LNCAP (cell line): Measurements from ENCODE around the gene FARS2.

Source experiments
- TF ChIP-seq, protein P1 (sequence below): fragments of 450-650 bp; IDR thresholded peaks from 2 replicates; pipeline ENCODE4 v1.5.1; 2017; ENCODE audit warnings: mild to moderate bottlenecking

The FARS2 gene

DNA sequence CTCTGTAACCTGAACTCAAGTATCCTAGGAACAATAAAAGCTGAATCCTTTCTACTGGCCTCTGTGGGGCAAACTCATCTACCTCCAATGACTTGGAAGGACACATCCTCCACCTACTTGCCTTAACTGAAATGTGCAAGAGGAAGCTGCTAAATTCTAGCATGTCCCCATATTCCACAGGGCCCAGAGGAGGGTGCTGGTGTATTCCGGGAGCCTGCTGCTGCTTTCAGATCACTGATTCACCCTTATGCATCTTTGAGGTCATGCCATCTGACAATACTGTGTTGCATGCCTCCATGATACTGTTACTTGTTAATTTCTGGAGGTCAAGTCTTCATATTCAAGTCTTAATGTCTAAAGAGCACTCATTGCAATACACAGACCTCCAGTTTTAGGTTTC, 40.9 kb upstream of the FARS2 start:
- TF ChIP-seq, protein P1, sequence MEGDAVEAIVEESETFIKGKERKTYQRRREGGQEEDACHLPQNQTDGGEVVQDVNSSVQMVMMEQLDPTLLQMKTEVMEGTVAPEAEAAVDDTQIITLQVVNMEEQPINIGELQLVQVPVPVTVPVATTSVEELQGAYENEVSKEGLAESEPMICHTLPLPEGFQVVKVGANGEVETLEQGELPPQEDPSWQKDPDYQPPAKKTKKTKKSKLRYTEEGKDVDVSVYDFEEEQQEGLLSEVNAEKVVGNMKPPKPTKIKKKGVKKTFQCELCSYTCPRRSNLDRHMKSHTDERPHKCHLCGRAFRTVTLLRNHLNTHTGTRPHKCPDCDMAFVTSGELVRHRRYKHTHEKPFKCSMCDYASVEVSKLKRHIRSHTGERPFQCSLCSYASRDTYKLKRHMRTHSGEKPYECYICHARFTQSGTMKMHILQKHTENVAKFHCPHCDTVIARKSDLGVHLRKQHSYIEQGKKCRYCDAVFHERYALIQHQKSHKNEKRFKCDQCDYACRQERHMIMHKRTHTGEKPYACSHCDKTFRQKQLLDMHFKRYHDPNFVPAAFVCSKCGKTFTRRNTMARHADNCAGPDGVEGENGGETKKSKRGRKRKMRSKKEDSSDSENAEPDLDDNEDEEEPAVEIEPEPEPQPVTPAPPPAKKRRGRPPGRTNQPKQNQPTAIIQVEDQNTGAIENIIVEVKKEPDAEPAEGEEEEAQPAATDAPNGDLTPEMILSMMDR, result no peak

DNA sequence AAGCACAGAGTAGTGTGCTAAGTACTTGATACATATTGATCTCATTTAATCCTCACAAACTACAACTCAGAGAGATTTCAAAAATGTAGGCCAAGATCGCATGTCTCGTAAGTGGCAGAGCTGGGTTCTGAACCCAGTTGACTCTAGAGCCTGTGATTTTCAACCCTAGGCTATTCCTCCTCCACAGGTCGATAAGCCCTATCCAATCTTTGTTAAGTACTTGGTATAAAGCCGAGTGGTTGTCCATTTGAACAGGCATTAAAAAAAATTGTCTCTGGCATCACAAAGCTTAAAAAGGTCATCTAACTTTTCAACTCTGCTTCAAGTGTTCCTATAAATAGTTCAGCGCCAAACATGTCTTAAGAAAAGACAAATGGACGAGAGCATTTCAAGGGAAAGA, 38.0 kb upstream of the FARS2 start:
- TF ChIP-seq, protein P1, result no peak

DNA sequence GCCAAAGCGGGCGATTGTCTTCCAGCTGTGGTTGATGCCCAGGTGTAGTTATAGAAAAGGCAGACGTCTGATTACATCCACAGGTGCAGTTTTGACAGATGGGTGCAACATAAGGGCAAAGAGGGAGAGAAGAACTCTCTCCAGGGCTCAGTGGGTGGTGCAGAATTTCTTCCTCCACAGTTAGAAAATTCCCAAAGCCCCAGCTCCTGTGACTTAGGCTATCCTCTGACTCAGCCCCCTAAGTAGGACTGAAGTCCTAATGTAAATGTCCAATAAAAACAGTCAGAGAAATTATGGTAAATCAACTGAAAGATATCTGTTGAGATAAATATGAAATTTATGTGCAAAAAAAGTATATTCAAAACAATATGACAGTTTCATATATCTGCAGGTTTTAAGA, 32.0 kb upstream of the FARS2 start:
- TF ChIP-seq, protein P1, result no peak

DNA sequence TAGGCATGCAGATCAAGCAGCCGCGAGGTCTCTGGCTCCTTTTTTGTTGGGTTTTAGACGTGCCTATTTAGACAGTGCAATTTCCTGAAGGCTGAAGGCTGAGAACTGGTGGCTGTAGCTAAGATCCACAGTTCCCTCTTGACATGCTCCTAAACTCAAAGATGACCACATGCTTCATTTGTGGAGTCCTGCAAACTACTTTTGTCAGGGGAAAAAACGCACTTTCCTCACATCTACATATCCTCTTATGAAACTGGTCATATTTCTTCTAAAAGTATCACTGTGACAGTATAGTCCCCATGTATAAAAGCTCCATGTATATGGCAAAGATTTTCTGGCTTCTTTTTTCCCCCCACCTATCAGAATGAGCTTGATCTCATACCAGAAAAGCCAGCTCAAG, 31.2 kb upstream of the FARS2 start:
- TF ChIP-seq, protein P1, result no peak

DNA sequence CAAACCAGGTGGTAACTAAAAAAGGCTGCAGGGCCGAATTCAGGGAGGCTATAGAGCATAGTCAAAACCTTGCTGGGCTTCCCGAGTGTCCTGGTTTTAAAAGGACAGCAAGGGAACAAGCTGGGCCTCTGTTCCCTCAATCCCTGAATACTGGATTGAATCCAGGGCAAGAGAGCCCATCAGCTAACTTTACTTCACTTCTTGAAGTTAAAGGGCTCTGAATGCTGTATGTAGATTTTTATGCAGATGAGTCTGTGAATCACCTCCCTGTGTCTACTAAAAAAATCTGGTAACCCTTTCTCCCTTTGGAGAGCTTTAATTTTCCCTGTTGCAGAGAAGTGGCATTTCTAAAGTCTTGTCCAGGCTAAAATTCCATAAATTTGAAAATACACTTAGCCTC, 30.0 kb upstream of the FARS2 start:
- TF ChIP-seq, protein P1, result no peak

DNA sequence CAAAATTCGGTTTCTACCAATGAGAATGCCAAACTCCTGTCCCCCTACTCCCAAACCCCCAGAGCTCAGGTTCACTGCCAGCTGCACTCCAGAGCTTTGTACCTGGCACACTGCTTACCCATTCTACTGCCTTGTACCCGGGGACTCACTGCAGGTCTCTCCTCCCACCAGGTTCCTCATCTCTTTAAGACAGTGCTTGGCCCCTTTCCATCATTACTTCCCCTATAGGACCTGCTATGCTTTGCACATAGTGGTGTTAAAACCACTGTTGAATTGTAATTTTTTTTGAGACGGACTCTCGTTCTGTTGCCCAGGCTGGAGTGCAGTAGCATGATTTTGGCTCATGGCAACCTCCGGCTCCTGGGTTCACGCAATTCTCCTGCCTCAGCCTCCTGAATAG, 26.4 kb upstream of the FARS2 start:
- TF ChIP-seq, protein P1, result no peak

DNA sequence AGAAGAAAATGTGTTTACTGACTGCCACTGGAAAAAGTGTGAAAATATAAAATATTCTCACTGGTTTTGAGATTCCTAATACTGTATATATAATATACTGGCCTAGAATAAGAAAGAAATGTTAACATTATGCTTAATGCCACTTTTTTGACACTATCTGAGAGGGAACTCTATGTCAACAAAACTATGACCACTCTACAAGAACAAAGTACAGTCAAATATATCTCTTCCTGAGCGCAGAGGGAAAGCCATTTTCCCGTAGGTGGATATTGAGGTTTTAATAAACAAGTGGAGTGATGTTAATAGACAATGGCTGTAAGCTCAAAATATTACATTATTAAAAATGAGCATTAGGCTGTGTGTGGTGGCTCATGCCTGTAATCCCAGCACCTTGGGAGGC, 25.5 kb upstream of the FARS2 start:
- TF ChIP-seq, protein P1, result no peak

DNA sequence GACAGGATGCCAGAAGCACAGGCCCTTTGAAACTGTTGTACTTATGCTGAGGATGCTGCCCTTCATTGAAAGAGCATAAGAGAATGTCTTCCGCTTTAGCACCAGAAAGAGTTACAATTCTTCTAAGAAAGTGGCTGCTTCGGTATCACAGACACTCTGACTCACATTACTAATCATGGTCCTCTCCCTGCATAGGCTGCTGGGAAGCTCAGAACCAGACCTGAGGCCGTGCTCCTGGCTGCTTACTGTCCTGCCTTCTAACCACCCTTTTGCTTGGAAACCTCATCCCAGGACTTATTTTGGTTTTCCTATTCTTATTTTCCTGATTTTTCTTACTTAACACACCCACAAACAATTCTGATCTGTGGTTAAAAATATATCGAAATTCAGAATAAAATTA, 23.5 kb upstream of the FARS2 start:
- TF ChIP-seq, protein P1, result no peak
